PC-3 (cell line): ENCODE data around the gene IL12RB1. TPM values are rescaled to one million over a fixed set of nuclear protein-coding genes. Genes with fewer than 3 reads are reported as not detected.

Source experiments
- ATAC-seq: fragments of 200-7000 bp; cut with Tn5 transposase; 2 replicates; pipeline ENCODE4 v1.9.1; 2020; ENCODE audit warnings: mild to moderate bottlenecking, moderate library complexity
- BruUV-seq: library from RNA; stranded (reverse); fragments of 400-500 nt; replicated peaks from 2 replicates; lab custom pipeline; 2021; lab: Mats Ljungman, UMichigan
- CTCF ChIA-PET: fragments of 300-600 bp; sonication (Branson Sonifier 250); formaldehyde crosslinking; loops from one replicate; lab custom pipeline; 2022; ENCODE audit warnings: antibody characterized with exemption; lab: Charles Lee
- POLR2A ChIA-PET: fragments of 300-600 bp; sonication (Branson Sonifier 250); formaldehyde crosslinking; loops from one replicate; lab custom pipeline; 2022; ENCODE audit warnings: antibody characterized with exemption; ENCODE audit not compliant: unreplicated experiment; lab: Charles Lee
- DNase-seq: peaks from one replicate; pipeline ENCODE4 v3.0.0-alpha.2; 2015
- H2AFZ ChIP-seq: fragments of 300-600 bp; sonication (generic); 2 replicates; pipeline ENCODE4 v1.6.0; 2016; ENCODE audit warnings: antibody characterized with exemption, low read length
- H3F3A ChIP-seq: fragments of 300-600 bp; sonication (generic); one replicate; pipeline ENCODE4 v1.6.0; 2017; ENCODE audit warnings: antibody characterized with exemption, low read length, control low read depth, mild to moderate bottlenecking; ENCODE audit not compliant: unreplicated experiment
- H3K27ac ChIP-seq: fragments of 300-600 bp; sonication (generic); 2 replicates; pipeline ENCODE4 v1.5.1; 2016; ENCODE audit warnings: mild to moderate bottlenecking, low read length
- H3K27me3 ChIP-seq: fragments of 300-600 bp; sonication (generic); 2 replicates; pipeline ENCODE4 v1.6.1; 2016; ENCODE audit warnings: low read length, mixed read lengths
- H3K36me3 ChIP-seq: fragments of 300-600 bp; sonication (generic); 2 replicates; pipeline ENCODE4 v1.6.1; 2016; ENCODE audit warnings: low read depth, mixed run types, low read length, mixed read lengths
- H3K4me1 ChIP-seq: fragments of 300-600 bp; sonication (generic); 2 replicates; pipeline ENCODE4 v1.5.1; 2016; ENCODE audit warnings: low read length; ENCODE audit not compliant: insufficient read depth
- H3K4me2 ChIP-seq: fragments of 300-600 bp; sonication (generic); 2 replicates; pipeline ENCODE4 v1.6.0; 2016; ENCODE audit warnings: low read length
- H3K4me3 ChIP-seq: fragments of 300-600 bp; sonication (generic); 2 replicates; pipeline ENCODE4 v1.5.1; 2016; ENCODE audit warnings: mild to moderate bottlenecking, low read length, mixed read lengths
- H3K79me2 ChIP-seq: fragments of 300-600 bp; sonication (generic); 2 replicates; pipeline ENCODE4 v1.6.1; 2017; ENCODE audit warnings: low read length, mixed read lengths
- H3K9ac ChIP-seq: fragments of 300-600 bp; sonication (generic); 2 replicates; pipeline ENCODE4 v1.6.0; 2016; ENCODE audit warnings: mild to moderate bottlenecking, low read length
- H3K9me2 ChIP-seq: fragments of 300-600 bp; sonication (generic); replicated peaks from 2 replicates; pipeline ENCODE4 v1.6.1; 2016; ENCODE audit warnings: mixed run types, low read length, mixed read lengths
- H3K9me3 ChIP-seq: fragments of 300-600 bp; sonication (generic); 2 replicates; pipeline ENCODE4 v1.6.1; 2016; ENCODE audit warnings: low read length, mixed read lengths
- H4K20me1 ChIP-seq: fragments of 300-600 bp; sonication (generic); 2 replicates; pipeline ENCODE4 v1.6.1; 2016; ENCODE audit warnings: low read length, mixed read lengths
- EZH2 ChIP-seq: fragments of 300-600 bp; sonication (generic); IDR thresholded peaks from one replicate; pipeline ENCODE4 v1.6.1; 2017; ENCODE audit warnings: antibody characterized with exemption, mild to moderate bottlenecking, low read length; ENCODE audit not compliant: unreplicated experiment
- EZH2phosphoT487 ChIP-seq: fragments of 300-600 bp; sonication (generic); IDR thresholded peaks from 2 replicates; pipeline ENCODE4 v1.6.1; 2018; ENCODE audit warnings: mild to moderate bottlenecking, antibody characterized with exemption, low read length, borderline replicate concordance
- intact Hi-C: fragments of 100-400 bp; cut with micrococcal nuclease; formaldehyde crosslinking; loops from 2 replicates; pipeline ENCODE4 v1.9.0; 2023
- total RNA-seq: library from RNA; depleted of rRNA; stranded (reverse); fragments of >200 nt; gene quantifications from 2 replicates; pipeline ENCODE4 v1.2.3, GENCODE V29; 2014
- TF ChIP-seq, protein P1 (sequence below): fragments of 300-600 bp; sonication (generic); conservative IDR thresholded peaks from 2 replicates; pipeline ENCODE4 v1.5.1; 2017; ENCODE audit warnings: antibody characterized with exemption, low read depth, mild to moderate bottlenecking, low read length

Gene IL12RB1
- total RNA-seq, 1 experiment from 2014 or later: not detected

DNA sequence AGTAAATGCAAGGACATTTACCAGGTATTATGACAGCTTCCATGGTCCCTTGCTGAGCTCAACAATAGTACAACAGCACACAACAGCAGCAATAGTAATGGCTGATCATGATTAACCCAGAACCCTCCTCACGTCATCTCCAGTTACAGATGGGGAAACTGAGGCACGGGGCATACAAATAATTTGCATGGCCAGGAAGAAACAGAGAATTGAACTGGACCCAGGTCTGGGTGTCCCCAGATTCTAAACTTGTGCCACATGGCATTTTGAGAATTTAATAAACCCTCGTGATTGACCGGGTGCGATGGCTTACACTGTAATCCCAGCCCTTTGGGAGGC lies 18.0 kb upstream of the IL12RB1 start:
- POLR2A ChIA-PET: no interaction called here
- H3K9me3 ChIP-seq: no peaks in the 10 kb centered on the region
- intact Hi-C loops: no loop called here
- peak overlapping the region; percentile 69 for H2AFZ ChIP-seq
- H3K9me2 ChIP-seq: no peaks in the 10 kb centered on the region
- no peak overlapping the region for H3K27ac ChIP-seq
- CTCF ChIA-PET: interaction anchor here (1.0 kb wide), 1 partner anchor 8 kb away, joined by 3 read pairs; no protein-coding TSS in a partner anchor
- ATAC-seq: no peak
- H4K20me1 ChIP-seq: no peaks in the 10 kb centered on the region
- DNase-seq: no peak
- H3K79me2 ChIP-seq: no peaks in the 10 kb centered on the region
- no peaks in the 10 kb centered on the region for H3K27me3 ChIP-seq
- no peak overlapping the region for H3K9ac ChIP-seq
- TF ChIP-seq EZH2phosphoT487: no peak
- TF ChIP-seq, protein P1, sequence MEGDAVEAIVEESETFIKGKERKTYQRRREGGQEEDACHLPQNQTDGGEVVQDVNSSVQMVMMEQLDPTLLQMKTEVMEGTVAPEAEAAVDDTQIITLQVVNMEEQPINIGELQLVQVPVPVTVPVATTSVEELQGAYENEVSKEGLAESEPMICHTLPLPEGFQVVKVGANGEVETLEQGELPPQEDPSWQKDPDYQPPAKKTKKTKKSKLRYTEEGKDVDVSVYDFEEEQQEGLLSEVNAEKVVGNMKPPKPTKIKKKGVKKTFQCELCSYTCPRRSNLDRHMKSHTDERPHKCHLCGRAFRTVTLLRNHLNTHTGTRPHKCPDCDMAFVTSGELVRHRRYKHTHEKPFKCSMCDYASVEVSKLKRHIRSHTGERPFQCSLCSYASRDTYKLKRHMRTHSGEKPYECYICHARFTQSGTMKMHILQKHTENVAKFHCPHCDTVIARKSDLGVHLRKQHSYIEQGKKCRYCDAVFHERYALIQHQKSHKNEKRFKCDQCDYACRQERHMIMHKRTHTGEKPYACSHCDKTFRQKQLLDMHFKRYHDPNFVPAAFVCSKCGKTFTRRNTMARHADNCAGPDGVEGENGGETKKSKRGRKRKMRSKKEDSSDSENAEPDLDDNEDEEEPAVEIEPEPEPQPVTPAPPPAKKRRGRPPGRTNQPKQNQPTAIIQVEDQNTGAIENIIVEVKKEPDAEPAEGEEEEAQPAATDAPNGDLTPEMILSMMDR: no peak
- no peak for TF ChIP-seq EZH2
- BruUV-seq: no TSS peak
- H3F3A ChIP-seq: no peaks in the 10 kb centered on the region
- peaks cover 10% of the 10 kb centered on the region; the same call in 1 of the 2 replicates for H3K4me1 ChIP-seq
- H3K4me3 ChIP-seq: peak overlapping the region; percentile 61
- peak overlapping the region; percentile 82 for H3K4me2 ChIP-seq
- no peaks in the 10 kb centered on the region for H3K36me3 ChIP-seq

DNA sequence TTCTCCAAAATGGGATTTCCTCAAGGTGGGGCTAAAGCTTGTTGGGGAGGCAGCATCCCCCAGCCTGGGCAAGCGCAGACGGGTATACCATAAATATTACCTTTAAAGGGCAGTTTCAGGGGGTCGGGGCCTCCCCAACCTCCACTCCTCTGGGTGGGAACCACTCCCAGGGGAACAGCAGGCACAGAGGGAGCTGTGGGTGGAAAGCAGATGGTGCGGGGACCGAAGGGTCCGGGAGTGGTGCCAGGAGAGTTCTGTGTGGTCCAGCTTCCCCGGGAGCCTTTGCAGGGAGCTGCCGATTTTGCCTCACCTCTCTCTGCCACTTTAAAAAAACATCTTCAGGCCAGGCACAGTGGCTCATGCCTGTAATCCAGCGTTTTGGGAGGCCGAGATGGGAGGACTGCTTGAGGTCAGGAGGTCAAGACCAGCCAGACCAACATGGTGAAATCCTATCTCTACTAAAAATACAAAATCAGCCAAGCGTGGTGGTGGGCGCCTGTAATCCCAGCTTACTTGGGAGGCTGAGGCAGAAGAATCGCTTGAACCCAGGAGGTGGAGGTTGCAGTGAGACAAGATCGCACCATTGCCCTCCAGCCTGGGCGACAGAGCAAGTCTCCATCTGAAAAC lies 16.3 kb upstream of the IL12RB1 start:
- Histone ChIP-seq H3K27ac (no peak overlapping the region), H3K9me2 (no peaks in the 10 kb centered on the region), H3K79me2 (no peaks in the 10 kb centered on the region), H3K9me3 (no peaks in the 10 kb centered on the region), H3K4me2 (no peak overlapping the region), H2AFZ (no peak overlapping the region), H3K4me3 (no peak overlapping the region), H3K27me3 (no peaks in the 10 kb centered on the region), H3K36me3 (no peaks in the 10 kb centered on the region), H4K20me1 (no peaks in the 10 kb centered on the region), H3K9ac (no peak overlapping the region), H3F3A (no peaks in the 10 kb centered on the region), H3K4me1 (peaks cover 14% of the 10 kb centered on the region)
- DNase-seq: no peak
- TF ChIP-seq EZH2: no peak
- TF ChIP-seq, protein P1: no peak
- intact Hi-C loops: no loop called here
- no TSS peak for BruUV-seq
- ChIA-PET POLR2A (no interaction called here), CTCF (no interaction called here)
- ATAC-seq: no peak

DNA sequence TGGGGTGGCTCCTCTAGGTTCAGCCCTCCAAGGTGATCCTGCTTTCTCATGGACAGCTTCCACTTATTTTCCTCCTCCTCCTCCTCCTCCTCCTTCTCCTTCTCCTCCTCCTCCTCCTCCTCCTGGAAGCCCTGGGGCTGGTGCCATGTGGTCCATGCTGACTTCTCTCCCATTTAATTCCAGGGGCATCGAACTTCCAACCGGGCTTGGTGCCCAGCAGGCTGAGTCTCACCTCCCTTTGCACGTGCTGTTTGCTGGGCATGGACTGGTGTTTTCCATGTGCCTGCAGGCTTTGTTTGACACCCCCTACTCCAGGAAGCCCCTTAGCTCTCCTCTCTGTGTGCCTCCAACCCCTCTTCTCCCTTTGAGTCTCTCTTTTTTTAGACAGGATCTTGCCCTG lies 14.5 kb upstream of the IL12RB1 start:
- Histone ChIP-seq H4K20me1 (no peaks in the 10 kb centered on the region), H2AFZ (no peak overlapping the region), H3F3A (no peaks in the 10 kb centered on the region), H3K4me3 (no peak overlapping the region), H3K36me3 (no peaks in the 10 kb centered on the region), H3K9me3 (no peaks in the 10 kb centered on the region), H3K27me3 (no peaks in the 10 kb centered on the region), H3K79me2 (no peaks in the 10 kb centered on the region), H3K27ac (no peak overlapping the region), H3K4me1 (peaks cover 17% of the 10 kb centered on the region), H3K9ac (no peak overlapping the region), H3K4me2 (no peak overlapping the region), H3K9me2 (no peaks in the 10 kb centered on the region)
- intact Hi-C loops: no loop called here
- TF ChIP-seq EZH2: no peak
- TF ChIP-seq EZH2phosphoT487: no peak
- TF ChIP-seq, protein P1: no peak
- ChIA-PET POLR2A (no interaction called here), CTCF (no interaction called here)
- ATAC-seq: no peak
- no TSS peak for BruUV-seq
- DNase-seq: no peak
